K562 (cell line): ENCODE results near the gene ANO2. TPM values are rescaled to one million over a fixed set of nuclear protein-coding genes. Genes with fewer than 3 reads are reported as not detected.
A peak's percentile ranks its signal among the peaks of the same experiment; 100 is the strongest.

Experiments used
- BRD4 ChIP-seq: fragments of 200-600 bp; sonication (generic); IDR thresholded peaks from 2 replicates; pipeline ENCODE4 v1.6.1; 2017; ENCODE audit warnings: inconsistent platforms
- CTCF ChIP-seq, 3 experiments: IDR thresholded peaks in 2 of 3; conservative IDR thresholded peaks in 1 of 3; 2 replicates each; pipeline ENCODE4 v1.5.1; 2011 to 2012; ENCODE audit warnings: low read length in 3 of 3, mild to moderate bottlenecking in 3 of 3, control low read depth in 2 of 3, improper control_type of control experiment in 1 of 3, inconsistent platforms in 1 of 3, low read depth in 1 of 3, mixed read lengths in 1 of 3, moderate library complexity in 1 of 3; ENCODE audit not compliant: insufficient read depth in 2 of 3
- DNMT1 ChIP-seq: fragments of 450-650 bp; IDR thresholded peaks from 2 replicates; pipeline ENCODE4 v1.6.1; 2016; ENCODE audit warnings: antibody characterized with exemption, mild to moderate bottlenecking
- EP400 ChIP-seq: fragments of 450-650 bp; IDR thresholded peaks from 2 replicates; pipeline ENCODE4 v1.6.1; 2017; ENCODE audit warnings: antibody characterized with exemption, mild to moderate bottlenecking, moderate library complexity
- NR2C2 ChIP-seq, 2 experiments: fragments of 200-800 bp in 1 of 2; sonication (Bioruptor generic) in 1 of 2; sonication (generic) in 1 of 2; formaldehyde crosslinking in 1 of 2; IDR thresholded peaks; 2 replicates each; pipeline versions ENCODE4 v1.6.1 to v1.8.0; 2016 to 2022; ENCODE audit warnings: mild to moderate bottlenecking in 1 of 2, missing compliant biosample characterization in 1 of 2, missing genetic modification characterization in 1 of 2, missing genetic modification reagents in 1 of 2
- PRMT5 ChIP-seq: sonication (generic); formaldehyde crosslinking; IDR thresholded peaks from 2 replicates; pipeline ENCODE4 v1.5.0; 2020; ENCODE audit warnings: missing genetic modification reagents
- SMARCB1 ChIP-seq: IDR thresholded peaks from 2 replicates; pipeline ENCODE4 v1.6.1; 2011; ENCODE audit warnings: improper control_type of control experiment, low read depth; ENCODE audit not compliant: insufficient read length
- SMC3 ChIP-seq: conservative IDR thresholded peaks from 2 replicates; pipeline ENCODE4 v1.6.1; 2011; ENCODE audit warnings: low read depth, low read length, improper control_type of control experiment; ENCODE audit not compliant: insufficient read depth
- polyA plus RNA-seq, 8 experiments: library from polyadenylated mRNA; depleted of rRNA in 4 of 8; stranded (reverse) in 5 of 8; unstranded in 3 of 8; fragments of >200 nt; fragmentation: Nextera tagmentation in 2 of 8; fragmentation: Illumina TruSeq in 1 of 8; extraction: Ambion mirVana in 2 of 8; extraction: Trizol in 1 of 8; gene quantifications; 2 replicates each; pipeline versions ENCODE4 v1.2.1 to v1.2.3, GENCODE V29; 2011 to 2014; ENCODE audit warnings: inconsistent platforms in 1 of 8, missing spikeins in 1 of 8
- total RNA-seq, 7 experiments: library from RNA; depleted of rRNA in 6 of 7; stranded (reverse); fragments of >200 nt in 6 of 7; fragmentation: Illumina TruSeq in 2 of 7; extraction: Trizol in 2 of 7; gene quantifications; 2 replicates each; pipeline versions ENCODE4 v1.2.1 to v1.2.3, GENCODE V29; 2011 to 2021; ENCODE audit warnings: low replicate concordance in 1 of 7
- TF ChIP-seq, protein P1 (sequence below): fragments of 450-650 bp; IDR thresholded peaks from one replicate; pipeline ENCODE4 v1.6.1; 2018; ENCODE audit warnings: mild to moderate bottlenecking, moderate library complexity; ENCODE audit not compliant: partially characterized antibody
- TF ChIP-seq, protein P2 (sequence below): fragments of 450-650 bp; formaldehyde crosslinking; conservative IDR thresholded peaks from 2 replicates; pipeline ENCODE4 v1.4.0; 2022; ENCODE audit warnings: mild to moderate bottlenecking, missing genetic modification characterization
- TF ChIP-seq, protein P3 (sequence below): IDR thresholded peaks from 2 replicates; pipeline ENCODE4 v1.6.1; 2011; ENCODE audit warnings: borderline replicate concordance, low read depth, mild to moderate bottlenecking, moderate library complexity, low read length; ENCODE audit not compliant: insufficient read depth, poor library complexity, severe bottlenecking
- TF ChIP-seq, protein P4 (sequence below), 2 experiments: IDR thresholded peaks in 1 of 2; conservative IDR thresholded peaks in 1 of 2; 2 replicates each; pipeline ENCODE4 v1.6.1; 2016; ENCODE audit warnings: low read depth in 2 of 2, mild to moderate bottlenecking in 1 of 2, missing compliant biosample characterization in 1 of 2, missing genetic modification characterization in 1 of 2, moderate library complexity in 1 of 2

ANO2 gene
- total and polyA plus RNA-seq, 9 of the 15 experiments (the other 6 are each of a cell fraction or from before 2014, with no cell fraction given) = 0.64 TPM; not detected in 8

DNA sequence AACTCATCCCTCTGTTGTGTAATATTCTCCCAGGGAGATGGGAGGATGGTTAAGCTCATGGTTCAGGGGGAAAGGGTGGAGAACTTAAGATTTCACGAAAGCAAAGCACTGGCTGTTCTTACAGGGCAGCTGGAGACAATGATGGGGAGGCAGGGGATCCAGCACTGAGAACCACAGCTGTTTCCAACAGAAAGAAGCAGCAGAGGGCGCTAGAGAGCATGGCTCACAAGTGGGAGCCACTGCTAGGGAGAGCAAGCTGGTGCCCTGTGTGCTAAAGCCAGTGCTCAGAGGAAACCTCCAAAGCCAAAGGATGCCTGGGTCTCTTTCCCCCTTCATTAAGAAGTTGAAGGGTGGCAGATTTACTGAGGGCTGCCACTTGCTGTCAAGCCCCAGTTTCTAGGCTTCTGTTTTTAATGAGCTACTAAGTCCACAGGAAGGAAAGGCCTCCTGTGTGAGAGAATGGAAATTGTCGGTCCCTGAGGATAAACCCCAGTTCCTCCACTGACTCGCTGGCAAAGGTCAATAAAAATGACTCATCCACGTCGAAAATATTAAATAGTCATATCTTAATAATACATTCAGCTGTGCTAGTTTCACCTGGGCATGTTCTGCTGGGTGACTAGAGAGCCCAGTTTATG lies 199.7 kb downstream of the ANO2 start (continued):
- TF ChIP-seq EP400 (no peak), CTCF (IDR thresholded peaks at IDR 0.05 in 2 of 3, conservative IDR thresholded peaks at IDR 0.05 in 1 of 3; ENCODE audit: insufficient read depth in 2 of 3, low read depth in 1 of 3, low read length in 3 of 3) (peak; percentile 69 to 77 (median 72)), SMARCB1 (no peak), PRMT5 (CRISPR knock-in tag) (no peak), DNMT1 (no peak), NR2C2 (CRISPR knock-in tag; IDR thresholded peaks at IDR 0.05) (no peak), NR2C2 (tag; IDR thresholded peaks at IDR 0.05) (no peak), SMC3 (0 out of 2 replicates have a peak, but pooled peaks have one; percentile 40), BRD4 (no peak)
- TF ChIP-seq, protein P1, sequence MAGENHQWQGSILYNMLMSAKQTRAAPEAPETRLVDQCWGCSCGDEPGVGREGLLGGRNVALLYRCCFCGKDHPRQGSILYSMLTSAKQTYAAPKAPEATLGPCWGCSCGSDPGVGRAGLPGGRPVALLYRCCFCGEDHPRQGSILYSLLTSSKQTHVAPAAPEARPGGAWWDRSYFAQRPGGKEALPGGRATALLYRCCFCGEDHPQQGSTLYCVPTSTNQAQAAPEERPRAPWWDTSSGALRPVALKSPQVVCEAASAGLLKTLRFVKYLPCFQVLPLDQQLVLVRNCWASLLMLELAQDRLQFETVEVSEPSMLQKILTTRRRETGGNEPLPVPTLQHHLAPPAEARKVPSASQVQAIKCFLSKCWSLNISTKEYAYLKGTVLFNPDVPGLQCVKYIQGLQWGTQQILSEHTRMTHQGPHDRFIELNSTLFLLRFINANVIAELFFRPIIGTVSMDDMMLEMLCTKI = no peak
- TF ChIP-seq, protein P2, sequence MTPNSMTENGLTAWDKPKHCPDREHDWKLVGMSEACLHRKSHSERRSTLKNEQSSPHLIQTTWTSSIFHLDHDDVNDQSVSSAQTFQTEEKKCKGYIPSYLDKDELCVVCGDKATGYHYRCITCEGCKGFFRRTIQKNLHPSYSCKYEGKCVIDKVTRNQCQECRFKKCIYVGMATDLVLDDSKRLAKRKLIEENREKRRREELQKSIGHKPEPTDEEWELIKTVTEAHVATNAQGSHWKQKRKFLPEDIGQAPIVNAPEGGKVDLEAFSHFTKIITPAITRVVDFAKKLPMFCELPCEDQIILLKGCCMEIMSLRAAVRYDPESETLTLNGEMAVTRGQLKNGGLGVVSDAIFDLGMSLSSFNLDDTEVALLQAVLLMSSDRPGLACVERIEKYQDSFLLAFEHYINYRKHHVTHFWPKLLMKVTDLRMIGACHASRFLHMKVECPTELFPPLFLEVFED (CRISPR knock-in tag) = no peak
- TF ChIP-seq, protein P3, sequence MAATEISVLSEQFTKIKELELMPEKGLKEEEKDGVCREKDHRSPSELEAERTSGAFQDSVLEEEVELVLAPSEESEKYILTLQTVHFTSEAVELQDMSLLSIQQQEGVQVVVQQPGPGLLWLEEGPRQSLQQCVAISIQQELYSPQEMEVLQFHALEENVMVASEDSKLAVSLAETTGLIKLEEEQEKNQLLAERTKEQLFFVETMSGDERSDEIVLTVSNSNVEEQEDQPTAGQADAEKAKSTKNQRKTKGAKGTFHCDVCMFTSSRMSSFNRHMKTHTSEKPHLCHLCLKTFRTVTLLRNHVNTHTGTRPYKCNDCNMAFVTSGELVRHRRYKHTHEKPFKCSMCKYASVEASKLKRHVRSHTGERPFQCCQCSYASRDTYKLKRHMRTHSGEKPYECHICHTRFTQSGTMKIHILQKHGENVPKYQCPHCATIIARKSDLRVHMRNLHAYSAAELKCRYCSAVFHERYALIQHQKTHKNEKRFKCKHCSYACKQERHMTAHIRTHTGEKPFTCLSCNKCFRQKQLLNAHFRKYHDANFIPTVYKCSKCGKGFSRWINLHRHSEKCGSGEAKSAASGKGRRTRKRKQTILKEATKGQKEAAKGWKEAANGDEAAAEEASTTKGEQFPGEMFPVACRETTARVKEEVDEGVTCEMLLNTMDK = no peak
- TF ChIP-seq, protein P4, sequence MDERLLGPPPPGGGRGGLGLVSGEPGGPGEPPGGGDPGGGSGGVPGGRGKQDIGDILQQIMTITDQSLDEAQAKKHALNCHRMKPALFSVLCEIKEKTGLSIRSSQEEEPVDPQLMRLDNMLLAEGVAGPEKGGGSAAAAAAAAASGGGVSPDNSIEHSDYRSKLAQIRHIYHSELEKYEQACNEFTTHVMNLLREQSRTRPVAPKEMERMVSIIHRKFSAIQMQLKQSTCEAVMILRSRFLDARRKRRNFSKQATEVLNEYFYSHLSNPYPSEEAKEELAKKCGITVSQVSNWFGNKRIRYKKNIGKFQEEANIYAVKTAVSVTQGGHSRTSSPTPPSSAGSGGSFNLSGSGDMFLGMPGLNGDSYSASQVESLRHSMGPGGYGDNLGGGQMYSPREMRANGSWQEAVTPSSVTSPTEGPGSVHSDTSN (CRISPR knock-in tag; IDR thresholded peaks at IDR 0.05; ENCODE audit: low read depth) = no peak
- TF ChIP-seq, protein P4 (tag; conservative IDR thresholded peaks at IDR 0.05; ENCODE audit: low read depth) = no peak
